Astrocyte of the cerebellum (primary cell): ENCODE results near the gene ACAA1.

Source experiments
- DNase-seq: peaks from one replicate; pipeline ENCODE4 v3.0.0-alpha.2; 2011; ENCODE audit warnings: low read depth
- H3K4me3 ChIP-seq: 2 replicates; pipeline ENCODE4 v1.5.1; 2011; ENCODE audit warnings: mild to moderate bottlenecking, low read depth, low read length, moderate library complexity
- in situ Hi-C: cut with HindIII; loops from 2 replicates; pipeline ENCODE4 v1.10.0; 2017; ENCODE audit warnings: low sequenced_read_pairs
- TF ChIP-seq, protein P1 (sequence below): IDR thresholded peaks from 2 replicates; pipeline ENCODE4 v1.5.1; 2012; ENCODE audit warnings: low read length, low read depth, moderate library complexity, mild to moderate bottlenecking; ENCODE audit errors: missing control alignments

Gene ACAA1

DNA sequence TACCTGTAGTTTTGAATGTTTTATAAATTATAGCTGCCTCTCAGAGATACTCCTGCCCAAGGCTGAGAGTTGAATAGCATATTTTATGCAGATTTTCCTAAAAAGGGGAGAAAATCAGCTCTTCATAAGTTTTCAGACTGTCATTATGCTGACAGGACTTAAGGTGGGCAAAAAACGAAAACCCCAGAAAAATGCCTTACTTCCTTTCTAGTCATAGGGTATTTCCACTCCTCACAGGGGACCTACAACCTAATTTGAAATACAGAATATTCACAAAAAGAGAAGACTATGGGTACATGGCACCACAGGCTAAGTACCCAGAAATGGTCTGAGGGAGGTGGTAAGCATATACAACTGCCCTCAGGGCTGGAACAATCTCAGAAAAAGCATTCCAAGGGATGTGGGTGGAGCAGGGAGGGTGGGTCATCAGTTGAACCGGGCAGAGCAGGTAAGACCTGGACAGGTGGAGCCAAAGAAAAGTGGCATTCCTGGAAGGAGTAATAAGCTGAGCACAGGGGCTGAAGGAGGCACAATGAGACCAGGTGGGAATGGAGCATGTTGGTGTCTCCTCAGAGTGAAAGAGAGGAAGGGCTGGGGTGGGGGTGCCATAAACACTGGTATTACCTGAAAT, 17.8 kb upstream of the ACAA1 start:
- H3K4me3 ChIP-seq: no peak overlapping the region
- DNase-seq: no peak
- TF ChIP-seq, protein P1, sequence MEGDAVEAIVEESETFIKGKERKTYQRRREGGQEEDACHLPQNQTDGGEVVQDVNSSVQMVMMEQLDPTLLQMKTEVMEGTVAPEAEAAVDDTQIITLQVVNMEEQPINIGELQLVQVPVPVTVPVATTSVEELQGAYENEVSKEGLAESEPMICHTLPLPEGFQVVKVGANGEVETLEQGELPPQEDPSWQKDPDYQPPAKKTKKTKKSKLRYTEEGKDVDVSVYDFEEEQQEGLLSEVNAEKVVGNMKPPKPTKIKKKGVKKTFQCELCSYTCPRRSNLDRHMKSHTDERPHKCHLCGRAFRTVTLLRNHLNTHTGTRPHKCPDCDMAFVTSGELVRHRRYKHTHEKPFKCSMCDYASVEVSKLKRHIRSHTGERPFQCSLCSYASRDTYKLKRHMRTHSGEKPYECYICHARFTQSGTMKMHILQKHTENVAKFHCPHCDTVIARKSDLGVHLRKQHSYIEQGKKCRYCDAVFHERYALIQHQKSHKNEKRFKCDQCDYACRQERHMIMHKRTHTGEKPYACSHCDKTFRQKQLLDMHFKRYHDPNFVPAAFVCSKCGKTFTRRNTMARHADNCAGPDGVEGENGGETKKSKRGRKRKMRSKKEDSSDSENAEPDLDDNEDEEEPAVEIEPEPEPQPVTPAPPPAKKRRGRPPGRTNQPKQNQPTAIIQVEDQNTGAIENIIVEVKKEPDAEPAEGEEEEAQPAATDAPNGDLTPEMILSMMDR: no peak
- in situ Hi-C loops: no loop called here

- TF ChIP-seq, protein P1: no peak
- no peak for DNase-seq
- H3K4me3 ChIP-seq: no peak overlapping the region
- in situ Hi-C loops: no loop called here
Observed at GRCh38 chr3:38154033-38154494, 17.1 kb upstream of the ACAA1 start.

- TF ChIP-seq, protein P1: no peak
- in situ Hi-C loops: no loop called here
- DNase-seq: no peak
- H3K4me3 ChIP-seq: no peak overlapping the region
Observed at GRCh38 chr3:38153221-38153620, 16.3 kb upstream of the ACAA1 start.

GRCh38 chr3:38152609-38153008, 15.7 kb upstream of the ACAA1 start:
- no peak for DNase-seq
- TF ChIP-seq, protein P1: no peak
- H3K4me3 ChIP-seq: no peak overlapping the region
- in situ Hi-C loops: no loop called here

GRCh38 chr3:38151667-38152265, 14.8 kb upstream of the ACAA1 start:
- TF ChIP-seq, protein P1: no peak
- DNase-seq: no peak
- no peak overlapping the region for H3K4me3 ChIP-seq
- in situ Hi-C loops: no loop called here

DNA sequence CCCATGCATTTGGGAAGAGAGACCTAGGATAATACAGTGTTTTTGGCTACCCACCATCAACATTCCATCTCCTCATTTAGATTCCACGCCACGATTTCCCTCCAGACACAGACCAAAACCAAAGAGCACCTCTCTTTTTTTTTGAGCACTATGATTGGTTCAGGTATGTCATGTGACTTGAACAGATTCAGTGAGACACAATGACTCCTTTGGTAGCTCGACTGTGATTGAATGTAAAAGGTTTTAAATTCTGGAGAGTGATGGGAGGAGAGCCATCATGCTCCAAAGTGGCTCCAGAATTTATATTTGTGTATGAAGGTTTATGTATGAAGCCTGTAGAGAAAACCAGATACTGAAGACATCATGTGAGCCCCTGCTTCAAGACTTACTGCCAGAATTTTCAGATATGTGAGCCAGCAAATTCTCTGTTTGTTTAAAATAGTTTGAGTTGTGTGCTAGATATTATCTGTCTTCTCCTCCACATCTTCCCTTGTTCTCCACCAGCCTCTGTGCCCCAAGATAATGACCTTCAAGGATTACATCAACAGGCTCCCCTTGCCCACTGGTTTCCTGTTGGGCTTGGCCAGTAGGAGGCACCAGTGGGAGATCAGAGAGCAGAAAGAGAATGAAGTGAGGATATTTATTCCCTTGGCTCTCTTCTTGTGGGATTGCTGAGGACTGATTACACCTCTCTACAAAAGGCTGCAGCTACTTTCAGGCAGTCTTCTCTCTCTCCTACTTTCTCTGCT, 14.0 kb upstream of the ACAA1 start:
- in situ Hi-C loops: no loop called here
- DNase-seq: no peak
- H3K4me3 ChIP-seq: no peak overlapping the region
- TF ChIP-seq, protein P1: no peak
